NCI-H82 (cell line): ENCODE results near the gene WARS2.
A peak's percentile ranks its signal among the peaks of the same experiment; 100 is the strongest.

Experiments
- DNase-seq: peaks from one replicate; lab custom pipeline; 2025; lab: John Stamatoyannopoulos, UW

Gene WARS2

GRCh38 chr1:118999348-119000071, 140.9 kb downstream of the WARS2 start:
- no peak for DNase-seq

GRCh38 chr1:118998171-118998570, 142.3 kb downstream of the WARS2 start:
- DNase-seq = no peak

GRCh38 chr1:118997225-118997624, 143.2 kb downstream of the WARS2 start:
- no peak for DNase-seq

GRCh38 chr1:118995312-118996016, 145.0 kb downstream of the WARS2 start:
- DNase-seq = no peak

GRCh38 chr1:118993700-118994026, 146.8 kb downstream of the WARS2 start:
- no peak for DNase-seq

GRCh38 chr1:118992868-118993699, 147.4 kb downstream of the WARS2 start:
- no peak for DNase-seq

- DNase-seq = no peak
These were observed 148.1 kb downstream of the WARS2 start for GRCh38 chr1:118992237-118992825.

- no peak for DNase-seq
These were observed 149.0 kb downstream of the WARS2 start for GRCh38 chr1:118991448-118991847.

GRCh38 chr1:118990513-118991152, 149.8 kb downstream of the WARS2 start:
- no peak for DNase-seq

GRCh38 chr1:118989878-118990378, 150.5 kb downstream of the WARS2 start:
- DNase-seq = no peak

- no peak for DNase-seq
These were observed 151.2 kb downstream of the WARS2 start for GRCh38 chr1:118989006-118989815.

GRCh38 chr1:118988186-118989005, 152.1 kb downstream of the WARS2 start, which contains the start of gene TBX15:
Gene TBX15, minus strand, starts transcription at chr1:118988343. Its CDS starts 548 bp downstream, at chr1:118987795.
- DNase-seq = no peak

- peak; percentile 51 for DNase-seq
These were observed 152.8 kb downstream of the WARS2 start for GRCh38 chr1:118987468-118988185.

- peak; percentile 45 for DNase-seq
These were observed 153.6 kb downstream of the WARS2 start for GRCh38 chr1:118986555-118987467.

- no peak for DNase-seq
These were observed 154.6 kb downstream of the WARS2 start for GRCh38 chr1:118985640-118986554.

- no peak for DNase-seq
These were observed 155.5 kb downstream of the WARS2 start for GRCh38 chr1:118984722-118985639.
